Thoracic aorta (tissue), 2 donors: ENCODE data around the gene MAML1. TPM values are rescaled to one million over a fixed set of nuclear protein-coding genes. Genes with fewer than 3 reads are reported as not detected.

Experiments used
- ATAC-seq: fragments of 150-250 bp; one replicate; pipeline ENCODE4 v1.8.0; 2017; ENCODE audit warnings: low read depth; ENCODE audit not compliant: insufficient number of reproducible peaks, low FRiP score
- DNase-seq: peaks from one replicate; pipeline ENCODE4 v3.0.0-alpha.2; 2020; ENCODE audit warnings: low spot score
- H3K27ac ChIP-seq, 2 donors: fragments of 200-600 bp; sonication (generic); 1 replicate in 1 of 2; 2 replicates in 1 of 2; pipeline ENCODE4 v1.5.1; 2016; ENCODE audit warnings: mild to moderate bottlenecking in 2 of 2, moderate library complexity in 2 of 2
- H3K27me3 ChIP-seq: fragments of 200-600 bp; sonication (generic); replicated peaks from 2 replicates; pipeline ENCODE4 v1.6.0; 2016; ENCODE audit warnings: mild to moderate bottlenecking; ENCODE audit not compliant: insufficient read depth
- H3K36me3 ChIP-seq: fragments of 200-600 bp; sonication (generic); one replicate; pipeline ENCODE4 v1.5.1; 2016
- H3K4me1 ChIP-seq, 2 donors: fragments of 200-600 bp; sonication (generic); 1 replicate in 1 of 2; 2 replicates in 1 of 2; pipeline versions ENCODE4 v1.5.1 to v1.6.0; 2016; ENCODE audit warnings: low read depth in 2 of 2, mild to moderate bottlenecking in 1 of 2; ENCODE audit not compliant: control insufficient read depth in 1 of 2
- H3K4me3 ChIP-seq: fragments of 200-600 bp; sonication (generic); 2 replicates; pipeline ENCODE4 v1.5.1; 2016; ENCODE audit warnings: mild to moderate bottlenecking
- H3K9me3 ChIP-seq: fragments of 200-600 bp; sonication (generic); 2 replicates; pipeline ENCODE4 v1.5.1; 2016
- total RNA-seq, 2 donors: library from RNA; depleted of rRNA; stranded (reverse); fragments of >200 nt; gene quantifications; one replicate each; pipeline versions ENCODE4 v1.1.0 to v1.2.3, GENCODE V29; 2016
- TF ChIP-seq, protein P1 (sequence below): fragments of 200-600 bp; sonication (generic); IDR thresholded peaks from one replicate; pipeline ENCODE4 v1.5.1; 2019; ENCODE audit warnings: antibody characterized with exemption

MAML1 gene
- total RNA-seq, 2 donors from 2014 or later = 22.9 to 38.1 TPM

DNA sequence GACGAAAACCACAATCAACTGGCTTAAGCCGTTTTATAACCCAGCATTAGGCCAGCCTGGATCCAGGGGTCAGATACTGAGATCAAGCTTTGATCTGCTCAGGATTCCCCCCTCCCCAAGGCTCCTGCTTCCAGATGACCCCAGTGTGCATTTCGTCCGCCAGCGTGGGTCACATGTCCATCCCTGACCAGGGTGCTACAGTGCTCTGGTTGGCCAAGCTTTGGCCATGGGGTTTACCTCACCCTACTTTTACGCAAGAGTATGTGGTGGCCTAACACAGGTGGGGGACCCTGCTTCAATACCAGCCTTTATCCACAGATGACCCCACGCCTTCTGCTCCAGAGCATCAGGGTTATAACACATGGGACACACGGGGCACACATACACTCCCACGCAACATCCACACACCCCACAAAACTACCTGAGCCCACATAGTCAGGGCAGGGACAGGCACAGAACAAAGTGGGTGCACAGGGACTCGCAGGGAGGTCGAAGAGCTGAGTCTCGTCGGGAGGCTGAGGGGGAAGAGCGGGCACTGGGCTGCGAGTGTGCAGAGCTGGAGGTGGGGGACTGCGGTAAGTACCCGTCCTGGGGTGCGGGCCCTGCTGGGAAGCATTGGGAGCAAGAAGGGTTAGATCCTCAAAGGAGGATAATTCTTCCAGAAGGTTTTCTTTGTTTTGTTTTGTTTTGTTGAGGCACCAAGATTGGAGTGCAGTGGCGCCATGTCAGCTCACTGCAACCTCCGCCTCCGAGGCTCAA is 83.0 kb downstream of the MAML1 start:
- no peak overlapping the region for H3K27ac ChIP-seq
- H3K27me3 ChIP-seq = no peaks in the 10 kb centered on the region
- ATAC-seq (no peak), DNase-seq (no peak)
- TF ChIP-seq, protein P1, sequence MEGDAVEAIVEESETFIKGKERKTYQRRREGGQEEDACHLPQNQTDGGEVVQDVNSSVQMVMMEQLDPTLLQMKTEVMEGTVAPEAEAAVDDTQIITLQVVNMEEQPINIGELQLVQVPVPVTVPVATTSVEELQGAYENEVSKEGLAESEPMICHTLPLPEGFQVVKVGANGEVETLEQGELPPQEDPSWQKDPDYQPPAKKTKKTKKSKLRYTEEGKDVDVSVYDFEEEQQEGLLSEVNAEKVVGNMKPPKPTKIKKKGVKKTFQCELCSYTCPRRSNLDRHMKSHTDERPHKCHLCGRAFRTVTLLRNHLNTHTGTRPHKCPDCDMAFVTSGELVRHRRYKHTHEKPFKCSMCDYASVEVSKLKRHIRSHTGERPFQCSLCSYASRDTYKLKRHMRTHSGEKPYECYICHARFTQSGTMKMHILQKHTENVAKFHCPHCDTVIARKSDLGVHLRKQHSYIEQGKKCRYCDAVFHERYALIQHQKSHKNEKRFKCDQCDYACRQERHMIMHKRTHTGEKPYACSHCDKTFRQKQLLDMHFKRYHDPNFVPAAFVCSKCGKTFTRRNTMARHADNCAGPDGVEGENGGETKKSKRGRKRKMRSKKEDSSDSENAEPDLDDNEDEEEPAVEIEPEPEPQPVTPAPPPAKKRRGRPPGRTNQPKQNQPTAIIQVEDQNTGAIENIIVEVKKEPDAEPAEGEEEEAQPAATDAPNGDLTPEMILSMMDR = no peak
- H3K4me3 ChIP-seq = no peak overlapping the region
- H3K9me3 ChIP-seq = no peaks in the 10 kb centered on the region
- H3K4me1 ChIP-seq = peaks cover 22 to 35% of the 10 kb centered on the region in 2 donors
- H3K36me3 ChIP-seq = no peaks in the 10 kb centered on the region

DNA sequence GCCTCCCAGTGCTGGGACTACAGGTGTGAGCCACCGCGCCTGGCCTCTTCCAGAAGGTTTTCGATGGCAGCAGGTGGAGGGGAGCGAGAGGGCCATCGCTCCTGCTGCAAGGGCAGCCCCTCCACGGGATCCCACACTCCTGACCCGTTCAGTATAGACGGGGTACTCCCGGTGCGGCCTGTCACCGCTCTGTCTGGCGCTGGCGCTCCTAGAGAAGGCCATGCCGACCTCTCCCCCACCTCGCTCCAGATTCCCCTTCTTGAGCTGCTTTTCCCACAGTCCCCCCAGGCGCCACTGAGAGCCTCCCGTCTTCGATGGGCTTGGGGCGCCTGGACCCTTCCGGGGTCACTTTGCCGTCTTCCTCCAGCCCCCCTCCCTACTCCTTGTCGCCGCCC is 83.8 kb downstream of the MAML1 start:
- H3K4me3 ChIP-seq = peak overlapping the region; percentile 75
- no peaks in the 10 kb centered on the region for H3K36me3 ChIP-seq
- DNase-seq (no peak), ATAC-seq (no peak)
- no peaks in the 10 kb centered on the region for H3K9me3 ChIP-seq
- H3K27ac ChIP-seq = peak overlapping the region in 1 of 2 donors; percentile 39
- H3K4me1 ChIP-seq = peaks cover 22 to 35% of the 10 kb centered on the region in 2 donors
- no peaks in the 10 kb centered on the region for H3K27me3 ChIP-seq
- TF ChIP-seq, protein P1 = no peak

DNA sequence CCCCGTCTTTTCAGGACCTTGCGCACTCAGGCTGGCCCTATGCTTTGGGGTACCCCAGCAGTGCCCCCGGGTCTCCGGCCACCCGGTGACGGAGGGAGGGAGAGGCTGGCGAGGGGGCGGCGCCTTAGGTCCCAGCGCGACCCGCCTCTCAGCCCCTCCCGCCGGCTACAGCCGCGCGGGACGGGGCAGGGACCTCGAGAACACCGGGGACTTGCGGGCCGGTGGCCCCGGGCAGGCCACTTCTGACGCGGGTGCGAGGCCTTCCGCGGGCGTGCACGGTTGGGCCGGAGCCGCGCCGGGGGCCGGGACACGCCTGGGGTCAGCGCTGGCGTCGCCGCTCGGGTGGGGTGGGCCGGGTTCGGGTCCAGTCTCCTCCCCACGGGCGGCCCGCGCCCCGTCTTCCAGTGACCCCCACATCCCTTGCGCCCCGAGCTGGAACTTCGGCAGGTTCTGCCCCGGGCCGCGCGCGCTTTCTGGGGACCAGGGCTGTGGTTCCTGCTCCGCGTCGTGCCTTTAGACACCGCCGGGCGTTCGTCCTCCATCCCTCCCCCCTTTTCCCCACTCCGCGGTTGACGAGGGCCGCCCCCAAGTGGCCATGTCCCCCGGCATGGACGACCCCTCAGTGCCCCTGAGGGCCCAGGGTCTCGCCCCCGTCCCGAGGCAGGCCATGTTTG is 84.3 kb downstream of the MAML1 start:
- H3K27me3 ChIP-seq = no peaks in the 10 kb centered on the region
- H3K4me3 ChIP-seq = peak overlapping the region; percentile 75
- no peaks in the 10 kb centered on the region for H3K9me3 ChIP-seq
- no peak for ATAC-seq
- TF ChIP-seq, protein P1 = no peak
- DNase-seq = no peak
- no peaks in the 10 kb centered on the region for H3K36me3 ChIP-seq
- H3K4me1 ChIP-seq = peaks cover 23 to 36% of the 10 kb centered on the region in 2 donors
- peak overlapping the region in 1 of 2 donors; percentile 39 for H3K27ac ChIP-seq

DNA sequence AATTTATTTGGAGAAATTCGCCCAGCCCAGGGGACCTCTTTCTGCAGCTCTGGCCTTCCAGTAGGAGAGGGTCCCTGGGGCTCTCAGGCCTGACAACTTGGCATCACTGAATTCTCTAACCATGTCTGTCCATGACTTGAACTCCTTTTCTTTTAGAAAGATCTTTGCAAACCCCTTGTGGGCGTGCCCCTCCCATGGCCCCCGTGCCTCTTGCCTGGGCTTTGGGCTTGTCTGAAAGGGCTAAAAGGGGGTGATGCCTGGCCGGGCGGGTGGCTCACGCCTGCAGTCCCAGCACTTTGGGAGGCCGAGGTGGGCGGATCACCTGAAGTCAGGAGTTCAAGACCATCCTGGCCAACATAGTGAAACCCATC is 84.8 kb downstream of the MAML1 start:
- ATAC-seq (no peak), DNase-seq (no peak)
- H3K27ac ChIP-seq = peak overlapping the region in 1 of 2 donors; percentile 39
- H3K27me3 ChIP-seq = no peaks in the 10 kb centered on the region
- H3K36me3 ChIP-seq = peaks cover 3% of the 10 kb centered on the region
- H3K9me3 ChIP-seq = no peaks in the 10 kb centered on the region
- TF ChIP-seq, protein P1 = no peak
- H3K4me3 ChIP-seq = peak overlapping the region; percentile 75
- peaks cover 28 to 42% of the 10 kb centered on the region in 2 donors for H3K4me1 ChIP-seq

DNA sequence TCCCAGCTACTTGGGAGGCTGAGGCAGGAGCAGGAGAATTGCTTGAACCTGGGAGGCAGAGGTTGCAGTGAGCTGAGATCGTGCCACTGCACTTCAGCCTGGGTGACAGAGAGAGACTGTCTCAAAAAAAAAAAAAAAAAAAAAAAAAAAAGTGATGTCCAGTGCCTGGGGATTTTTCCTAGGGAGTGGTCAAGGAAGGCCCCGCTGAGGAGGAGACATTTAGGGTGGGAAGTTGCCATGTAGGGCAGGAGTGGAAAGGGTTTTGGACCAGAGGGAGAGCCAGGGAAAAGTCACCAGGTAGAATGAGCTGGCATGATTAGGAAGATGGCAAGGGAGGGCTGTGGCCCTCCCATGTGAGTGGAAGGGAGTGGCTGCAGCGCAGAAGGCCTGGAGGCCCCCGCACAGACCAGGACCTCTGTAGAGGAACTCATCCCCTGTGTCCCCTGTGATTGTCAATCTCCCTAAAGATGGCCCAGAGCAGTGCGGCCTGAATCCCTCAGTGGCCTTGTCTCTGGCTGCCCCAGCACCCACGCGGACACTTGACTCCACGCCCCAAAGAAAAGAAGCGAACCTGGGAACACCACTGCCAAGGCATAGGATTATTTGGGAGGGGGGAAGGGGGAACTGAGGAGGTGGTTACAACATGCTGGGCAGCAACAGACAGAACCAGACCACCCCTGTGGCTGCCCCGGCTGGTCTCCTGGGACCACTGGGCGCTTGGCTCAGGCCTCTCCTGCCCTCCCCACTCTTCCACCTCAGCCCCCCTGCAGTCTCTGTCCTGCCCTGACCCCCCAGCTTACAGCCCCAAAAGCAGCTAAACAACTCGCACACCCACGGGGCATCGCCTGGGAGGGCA is 85.5 kb downstream of the MAML1 start:
- TF ChIP-seq, protein P1 = no peak
- ATAC-seq = no peak
- peak overlapping the region; percentile 99 for H3K4me3 ChIP-seq
- H3K27ac ChIP-seq = peak overlapping the region; percentile 100
- no peaks in the 10 kb centered on the region for H3K27me3 ChIP-seq
- peaks cover 34 to 48% of the 10 kb centered on the region in 2 donors for H3K4me1 ChIP-seq
- no peak for DNase-seq
- H3K36me3 ChIP-seq = peaks cover 10% of the 10 kb centered on the region
- H3K9me3 ChIP-seq = no peaks in the 10 kb centered on the region
